Activated naive CD4-positive, alpha-beta T cell treated with anti-CD3 and anti-CD28 coated beads, Interleukin-2, amount 10 ng/mL, durations not matched to agents 5 hours and 36 hours (primary cell): ENCODE measurements around the gene TAAR1. TPM values are rescaled to one million over a fixed set of nuclear protein-coding genes. Genes with fewer than 3 reads are reported as not detected.

ENCODE experiments used
- total RNA-seq, 2 experiments: library from RNA; stranded (reverse); gene quantifications; one replicate each; pipeline ENCODE4 v1.2.3, GENCODE V29; 2021

The TAAR1 gene
- total RNA-seq, result not detected

DNA sequence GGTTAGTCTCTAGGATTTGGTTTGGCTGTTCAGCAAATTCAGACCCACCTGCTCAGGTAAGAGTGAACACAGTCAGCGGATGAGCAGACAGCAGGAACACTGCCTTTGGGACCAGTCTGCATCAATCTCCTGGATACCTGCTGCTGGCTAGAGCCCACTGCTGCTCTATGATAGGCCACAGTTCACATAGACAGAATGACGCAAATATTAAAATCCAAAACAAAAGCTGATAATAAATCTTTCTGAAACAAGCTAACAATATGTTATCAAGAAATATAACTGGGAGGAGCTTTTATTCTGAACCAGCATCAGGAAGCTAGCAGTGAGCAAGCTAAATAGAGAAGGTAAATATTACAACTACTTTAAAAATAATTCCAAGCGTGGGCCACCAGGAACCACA is at the start of gene TAAR1:
Gene TAAR1, minus strand, starts transcription at position 101 of the 400 bp plus-strand sequence. CDS start 13,179 bp downstream, outside the sequence.

DNA sequence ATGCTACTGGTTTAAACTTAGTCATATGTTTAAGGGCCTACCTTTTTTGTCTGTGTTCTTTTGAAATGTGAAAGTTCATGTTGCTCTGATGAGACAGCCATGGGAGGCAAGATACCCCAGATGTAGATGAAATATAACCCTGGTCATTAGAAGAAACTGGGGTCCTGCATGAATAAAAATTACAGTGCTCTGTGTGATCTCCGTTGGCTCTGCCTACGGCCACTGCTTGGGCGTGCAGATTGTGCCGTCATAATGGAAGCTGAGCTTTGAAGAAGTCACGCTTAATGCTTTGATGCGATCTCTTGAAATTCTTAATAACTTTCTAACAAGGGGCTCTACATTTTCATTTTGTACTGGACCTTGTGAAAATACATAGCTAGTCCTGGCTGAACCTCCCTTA is 34.8 kb downstream of the TAAR1 start, which contains the start of gene TAAR2:
Gene TAAR2, minus strand, starts transcription at position 101 of the 400 bp plus-strand sequence. Its CDS starts 0 bp downstream, at position 101.

Other genes starting within 250 kb of the TAAR1 start
- gene STX7, start 146.1 kb downstream of the TAAR1 start, total RNA-seq, result 10 to 100 TPM; 17.9 to 18.8 TPM
- not detected for gene TAAR9, start 120.9 kb downstream of the TAAR1 start, total RNA-seq
- not detected for gene TAAR8, start 106.5 kb downstream of the TAAR1 start, total RNA-seq
- not detected for gene TAAR6, start 88.9 kb downstream of the TAAR1 start, total RNA-seq
- not detected for gene TAAR5, start 69.4 kb downstream of the TAAR1 start, total RNA-seq
- not detected for gene TAAR2, start 34.9 kb downstream of the TAAR1 start, total RNA-seq
- gene VNN1, start 54.9 kb upstream of the TAAR1 start, total RNA-seq, result not detected
- 10 to 100 TPM; 11.9 to 12.5 TPM for gene VNN2, start 98.7 kb upstream of the TAAR1 start, total RNA-seq
- gene SLC18B1, start 139.5 kb upstream of the TAAR1 start, total RNA-seq, result 1 to 10 TPM; 8.0 to 9.2 TPM
- 1,000 to 10,000 TPM; 1,905 to 1,952 TPM for gene RPS12, start 155.4 kb upstream of the TAAR1 start, total RNA-seq